ENCODE data around the gene CNTNAP2.

Gene CNTNAP2

DNA sequence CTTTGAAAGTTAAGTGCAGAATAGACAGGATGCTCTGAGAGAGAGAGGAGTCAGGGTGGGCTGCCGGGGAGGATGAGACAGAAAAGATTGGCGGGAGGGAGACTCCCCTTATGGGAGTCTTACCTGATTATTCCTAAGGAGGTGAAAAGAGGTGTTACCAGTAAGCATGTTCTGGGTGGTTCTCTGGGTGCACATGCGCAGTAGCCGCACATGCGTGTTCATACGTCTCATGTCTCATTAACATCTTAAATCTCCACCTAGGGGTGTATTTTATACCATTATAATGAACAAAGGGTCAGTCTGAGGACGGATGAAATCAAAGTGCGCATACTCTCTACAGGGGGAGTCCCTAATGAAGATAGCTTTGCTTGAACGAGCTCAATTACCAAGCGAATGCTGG, 1881.0 kb downstream of the CNTNAP2 start:
- CTCF ChIA-PET = no interaction called here

DNA sequence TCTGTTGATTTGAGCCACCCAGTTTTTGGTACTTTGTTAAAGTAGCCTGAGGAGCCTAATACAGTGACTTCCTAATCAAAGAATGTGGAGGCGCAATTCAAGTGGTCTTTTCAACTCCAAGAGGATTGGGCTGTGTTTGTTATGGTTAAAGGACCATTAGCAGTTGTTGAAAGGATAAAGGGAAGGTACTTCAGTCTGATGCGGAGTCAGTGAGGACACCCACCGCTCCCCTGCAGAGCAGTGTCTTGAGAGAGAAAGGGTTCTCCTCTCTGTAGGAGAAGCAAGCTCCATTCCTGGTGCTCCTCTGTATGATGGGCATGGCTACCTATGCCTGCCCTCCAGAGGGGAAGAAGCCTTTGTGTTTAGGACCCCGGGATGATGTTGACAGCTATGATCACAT, 1883.4 kb downstream of the CNTNAP2 start:
- TF ChIP-seq SP1 (IDR thresholded peaks at IDR 0.05) = no peak
- TF ChIP-seq ELF4 (IDR thresholded peaks at IDR 0.05) = no peak
- TF ChIP-seq NFRKB (IDR thresholded peaks at IDR 0.05) = no peak
- TF ChIP-seq, protein P1, sequence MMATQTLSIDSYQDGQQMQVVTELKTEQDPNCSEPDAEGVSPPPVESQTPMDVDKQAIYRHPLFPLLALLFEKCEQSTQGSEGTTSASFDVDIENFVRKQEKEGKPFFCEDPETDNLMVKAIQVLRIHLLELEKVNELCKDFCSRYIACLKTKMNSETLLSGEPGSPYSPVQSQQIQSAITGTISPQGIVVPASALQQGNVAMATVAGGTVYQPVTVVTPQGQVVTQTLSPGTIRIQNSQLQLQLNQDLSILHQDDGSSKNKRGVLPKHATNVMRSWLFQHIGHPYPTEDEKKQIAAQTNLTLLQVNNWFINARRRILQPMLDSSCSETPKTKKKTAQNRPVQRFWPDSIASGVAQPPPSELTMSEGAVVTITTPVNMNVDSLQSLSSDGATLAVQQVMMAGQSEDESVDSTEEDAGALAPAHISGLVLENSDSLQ (IDR thresholded peaks at IDR 0.05) = no peak
- no peak for TF ChIP-seq CTBP1 (IDR thresholded peaks at IDR 0.05; ENCODE audit: borderline replicate concordance)
- TF ChIP-seq ZNF384 (IDR thresholded peaks at IDR 0.05) = no peak
- no peak for TF ChIP-seq LEF1 (IDR thresholded peaks at IDR 0.05; ENCODE audit: borderline replicate concordance)
- no peak for TF ChIP-seq SUZ12 (IDR thresholded peaks at IDR 0.05)
- TF ChIP-seq BHLHE40 (IDR thresholded peaks at IDR 0.05; ENCODE audit: borderline replicate concordance) = no peak
- no peak for TF ChIP-seq FOXK2 (IDR thresholded peaks at IDR 0.05)
- ChIA-PET POLR2A (no interaction called here), CTCF (no interaction called here)
- no peak for DNase-seq (ENCODE audit: extremely low spot score)

More for the DNA sequence above, 1881.0 kb downstream of the CNTNAP2 start:
- POLR2A ChIA-PET = no interaction called here
- DNase-seq (ENCODE audit: extremely low spot score) = no peak
- TF ChIP-seq TARDBP (IDR thresholded peaks at IDR 0.05) = no peak
- TF ChIP-seq FOXM1 (IDR thresholded peaks at IDR 0.05; ENCODE audit: borderline replicate concordance) = no peak
- no peak for TF ChIP-seq ARNT (IDR thresholded peaks at IDR 0.05)

DNA sequence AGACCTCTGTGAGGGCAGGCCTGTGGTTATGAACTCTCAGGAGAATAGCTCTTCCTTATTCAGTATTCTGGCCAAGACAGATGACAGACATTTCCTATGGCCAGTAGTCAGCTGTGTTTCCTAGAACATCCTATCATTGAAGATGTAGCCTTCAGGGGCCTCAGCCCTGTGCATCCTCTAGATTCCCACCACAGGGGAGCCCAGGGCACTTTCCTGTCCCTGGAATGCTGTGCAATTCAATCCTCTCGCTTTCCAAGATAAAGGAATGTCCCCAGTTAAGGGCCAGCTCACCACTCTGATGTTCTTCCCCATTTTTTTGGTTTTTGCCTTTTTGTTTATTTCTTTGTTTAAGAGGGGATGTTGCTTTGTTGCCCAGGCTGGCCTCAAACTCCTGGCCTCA, 1895.2 kb downstream of the CNTNAP2 start:
- no peak for DNase-seq (ENCODE audit: extremely low spot score)
- ChIA-PET CTCF (no interaction called here), POLR2A (no interaction called here)
- TF ChIP-seq FOXK2 (IDR thresholded peaks at IDR 0.05) (no peak), SUZ12 (IDR thresholded peaks at IDR 0.05) (no peak), FOXM1 (IDR thresholded peaks at IDR 0.05; ENCODE audit: borderline replicate concordance) (no peak)

DNA sequence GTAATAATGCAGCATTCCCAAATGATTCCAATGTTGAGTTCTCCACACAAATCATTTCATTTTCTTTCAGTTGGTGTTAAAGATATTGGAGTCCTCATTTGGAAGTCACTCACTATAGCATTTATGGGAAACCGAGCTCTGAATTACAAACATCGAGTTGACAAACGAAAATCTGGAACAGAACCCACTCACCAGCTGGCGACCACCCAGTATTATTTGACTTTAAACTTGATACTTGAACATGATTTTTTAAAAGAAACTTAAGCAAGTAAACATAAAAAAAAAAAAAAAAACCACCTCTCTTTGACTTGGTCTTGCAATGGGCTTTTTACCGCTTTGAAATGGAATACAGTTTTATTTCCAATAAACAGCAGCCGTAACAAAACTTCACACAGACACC, 1897.4 kb downstream of the CNTNAP2 start:
- POLR2A ChIA-PET = no interaction called here
- CTCF ChIA-PET = no interaction called here
- TF ChIP-seq ARNT (IDR thresholded peaks at IDR 0.05) (no peak), ELF4 (IDR thresholded peaks at IDR 0.05) (no peak)
- no peak for DNase-seq (ENCODE audit: extremely low spot score)

DNA sequence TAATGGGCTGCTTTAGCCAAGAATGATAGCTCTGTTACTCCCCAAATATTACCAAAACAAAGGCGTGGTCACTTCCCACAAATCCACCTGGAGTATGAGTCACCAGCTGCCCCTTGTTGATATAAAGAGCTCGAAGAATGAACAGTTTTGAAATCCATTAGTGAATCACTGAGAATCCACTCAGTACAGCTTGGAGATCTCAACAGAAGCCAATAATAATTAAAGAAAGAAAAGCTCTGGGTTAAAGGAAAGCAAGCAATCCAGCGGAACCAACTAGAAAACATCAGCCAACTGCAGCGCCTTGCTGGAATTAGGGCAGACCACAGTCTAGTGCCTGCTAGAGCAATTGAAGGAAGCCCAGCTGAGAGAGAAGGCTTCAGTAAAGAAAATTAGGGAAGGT, 1897.9 kb downstream of the CNTNAP2 start:
- ChIA-PET CTCF (no interaction called here), POLR2A (no interaction called here)
- no peak for TF ChIP-seq ARNT (IDR thresholded peaks at IDR 0.05)
- TF ChIP-seq BHLHE40 (IDR thresholded peaks at IDR 0.05; ENCODE audit: borderline replicate concordance) = no peak
- no peak for TF ChIP-seq FOXA1 (IDR thresholded peaks at IDR 0.05)
- TF ChIP-seq HDGF (IDR thresholded peaks at IDR 0.05; ENCODE audit: borderline replicate concordance) = no peak
- no peak for TF ChIP-seq ZNF384 (IDR thresholded peaks at IDR 0.05)
- TF ChIP-seq LEF1 (IDR thresholded peaks at IDR 0.05; ENCODE audit: borderline replicate concordance) = no peak
- no peak for TF ChIP-seq SUZ12 (IDR thresholded peaks at IDR 0.05)
- no peak for TF ChIP-seq NFRKB (IDR thresholded peaks at IDR 0.05)
- no peak for TF ChIP-seq FOXM1 (IDR thresholded peaks at IDR 0.05; ENCODE audit: borderline replicate concordance)
- TF ChIP-seq SP1 (IDR thresholded peaks at IDR 0.05) = no peak
- TF ChIP-seq L3MBTL2 (conservative IDR thresholded peaks at IDR 0.05) = no peak
- no peak for TF ChIP-seq FOXK2 (IDR thresholded peaks at IDR 0.05)
- no peak for TF ChIP-seq ELF4 (IDR thresholded peaks at IDR 0.05)
- TF ChIP-seq CTBP1 (IDR thresholded peaks at IDR 0.05; ENCODE audit: borderline replicate concordance) = no peak
- TF ChIP-seq, protein P1 (IDR thresholded peaks at IDR 0.05) = no peak
- DNase-seq (ENCODE audit: extremely low spot score) = no peak

DNA sequence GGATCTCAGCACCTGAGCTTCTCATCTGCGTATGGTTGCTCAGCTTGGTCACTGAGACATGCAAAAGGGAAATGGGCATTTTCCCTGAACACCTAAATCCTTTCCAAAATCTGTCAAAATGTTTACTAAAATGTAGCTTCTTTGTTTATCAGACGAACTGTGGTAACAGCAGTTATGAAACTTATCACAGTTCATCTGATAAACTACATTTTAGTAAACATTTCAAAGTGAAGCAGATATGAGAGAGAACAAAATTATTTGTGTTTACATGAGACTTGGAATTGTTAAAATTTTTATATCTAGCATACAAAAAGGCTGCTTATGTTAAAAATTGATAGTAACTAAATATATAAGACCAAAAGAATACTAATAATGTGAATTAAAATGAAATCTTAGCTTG, 1900.5 kb downstream of the CNTNAP2 start:
- CTCF ChIA-PET = no interaction called here
- TF ChIP-seq L3MBTL2 (conservative IDR thresholded peaks at IDR 0.05) = no peak
- no peak for TF ChIP-seq BHLHE40 (IDR thresholded peaks at IDR 0.05; ENCODE audit: borderline replicate concordance)
- no peak for DNase-seq (ENCODE audit: extremely low spot score)
- POLR2A ChIA-PET = no interaction called here

DNA sequence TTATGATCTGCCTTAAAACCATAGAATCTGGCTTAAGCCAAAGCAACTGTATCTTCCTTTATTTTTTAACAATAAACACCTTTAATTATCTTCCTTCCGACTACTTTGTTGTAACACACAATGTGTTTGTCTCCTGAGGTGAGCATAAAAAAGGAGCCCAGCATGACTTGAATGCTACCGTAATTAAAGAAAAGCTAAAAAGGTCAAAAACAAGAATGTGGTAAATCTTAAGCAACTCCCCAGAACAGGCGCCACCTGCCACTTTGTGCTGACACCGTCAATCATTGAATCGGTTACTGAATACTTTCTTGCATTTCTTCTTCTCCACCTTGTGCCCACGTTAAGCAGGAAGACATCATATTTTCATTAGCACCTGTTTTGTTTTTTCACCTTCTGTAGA, 1904.1 kb downstream of the CNTNAP2 start:
- CTCF ChIA-PET = no interaction called here
- POLR2A ChIA-PET = no interaction called here
- TF ChIP-seq ELF4 (IDR thresholded peaks at IDR 0.05) = no peak
- TF ChIP-seq L3MBTL2 (conservative IDR thresholded peaks at IDR 0.05) = no peak
- TF ChIP-seq FOXA1 (IDR thresholded peaks at IDR 0.05) = no peak
- DNase-seq (ENCODE audit: extremely low spot score) = no peak

DNA sequence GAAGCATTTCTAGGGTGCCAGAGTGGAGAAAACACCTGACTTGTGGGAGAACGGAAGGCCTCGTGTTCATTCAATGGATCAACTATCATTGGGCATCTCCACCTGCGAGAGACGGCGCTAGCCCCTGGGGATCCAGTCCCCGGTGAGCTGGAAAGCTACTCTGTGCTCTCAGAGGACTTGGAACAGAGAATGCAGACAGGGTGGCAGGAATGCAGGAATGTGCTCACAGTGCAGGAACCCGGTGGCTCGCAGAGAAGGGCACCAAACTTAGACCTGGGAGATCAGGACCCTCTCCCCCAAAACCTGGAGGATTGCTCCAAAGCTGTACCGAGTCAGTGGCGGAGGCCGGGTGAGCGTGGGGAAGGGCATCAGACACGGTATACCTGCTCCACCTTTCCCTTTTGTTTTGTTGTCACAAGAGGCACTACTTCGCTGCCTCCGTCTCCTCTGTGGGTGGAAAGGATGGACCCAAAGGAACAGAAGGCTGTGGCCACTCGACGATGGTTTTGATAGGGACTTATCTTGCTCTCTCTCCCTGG, 1905.0 kb downstream of the CNTNAP2 start:
- TF ChIP-seq, protein P1 (IDR thresholded peaks at IDR 0.05) = no peak
- TF ChIP-seq ZNF384 (IDR thresholded peaks at IDR 0.05) = no peak
- TF ChIP-seq HDGF (IDR thresholded peaks at IDR 0.05; ENCODE audit: borderline replicate concordance) = no peak
- TF ChIP-seq FOXK2 (IDR thresholded peaks at IDR 0.05) = no peak
- TF ChIP-seq ARNT (IDR thresholded peaks at IDR 0.05) = no peak
- no peak for TF ChIP-seq L3MBTL2 (conservative IDR thresholded peaks at IDR 0.05)
- no peak for TF ChIP-seq TARDBP (IDR thresholded peaks at IDR 0.05)
- no peak for TF ChIP-seq BHLHE40 (IDR thresholded peaks at IDR 0.05; ENCODE audit: borderline replicate concordance)
- ChIA-PET CTCF (no interaction called here), POLR2A (no interaction called here)
- no peak for DNase-seq (ENCODE audit: extremely low spot score)
